HG02763 (cell line): ENCODE data around the gene ZDHHC14.

ENCODE experiments used
- ATAC-seq: cut with Tn5 transposase; IDR thresholded peaks from one replicate; pipeline ENCODE4 v1.9.1; 2021; ENCODE audit warnings: mild to moderate bottlenecking, moderate library complexity; ENCODE audit not compliant: unreplicated experiment

The ZDHHC14 gene

GRCh38 chr6:157635388-157636244 lies 254.6 kb downstream of the ZDHHC14 start:
- ATAC-seq: no peak

GRCh38 chr6:157637516-157637915 lies 256.5 kb downstream of the ZDHHC14 start:
- ATAC-seq: no peak

- no peak for ATAC-seq
Observed at GRCh38 chr6:157637941-157638662, 257.1 kb downstream of the ZDHHC14 start.

GRCh38 chr6:157638779-157639178 lies 257.8 kb downstream of the ZDHHC14 start:
- ATAC-seq: no peak

GRCh38 chr6:157640746-157641451 lies 259.9 kb downstream of the ZDHHC14 start:
- no peak for ATAC-seq

- no peak for ATAC-seq
Observed at GRCh38 chr6:157641837-157642236, 260.8 kb downstream of the ZDHHC14 start.

GRCh38 chr6:157642736-157643135 lies 261.7 kb downstream of the ZDHHC14 start:
- ATAC-seq: no peak

GRCh38 chr6:157644043-157644810 lies 263.2 kb downstream of the ZDHHC14 start:
- ATAC-seq: no peak

GRCh38 chr6:157645201-157645795 lies 264.3 kb downstream of the ZDHHC14 start:
- ATAC-seq: no peak

GRCh38 chr6:157646012-157646411 lies 265.0 kb downstream of the ZDHHC14 start:
- ATAC-seq: no peak

- ATAC-seq: no peak
Observed at GRCh38 chr6:157647261-157647915, 266.4 kb downstream of the ZDHHC14 start.

GRCh38 chr6:157648561-157648960 lies 267.6 kb downstream of the ZDHHC14 start:
- no peak for ATAC-seq

- no peak for ATAC-seq
Observed at GRCh38 chr6:157649311-157650260, 268.6 kb downstream of the ZDHHC14 start.

GRCh38 chr6:157650261-157650640 lies 269.3 kb downstream of the ZDHHC14 start:
- ATAC-seq: no peak

- no peak for ATAC-seq
Observed at GRCh38 chr6:157650801-157651200, 269.8 kb downstream of the ZDHHC14 start.

- ATAC-seq: no peak
Observed at GRCh38 chr6:157651731-157652490, 270.9 kb downstream of the ZDHHC14 start.

GRCh38 chr6:157652601-157653363 lies 271.8 kb downstream of the ZDHHC14 start:
- no peak for ATAC-seq
